Measurements from ENCODE around the gene MARK1.

DNA sequence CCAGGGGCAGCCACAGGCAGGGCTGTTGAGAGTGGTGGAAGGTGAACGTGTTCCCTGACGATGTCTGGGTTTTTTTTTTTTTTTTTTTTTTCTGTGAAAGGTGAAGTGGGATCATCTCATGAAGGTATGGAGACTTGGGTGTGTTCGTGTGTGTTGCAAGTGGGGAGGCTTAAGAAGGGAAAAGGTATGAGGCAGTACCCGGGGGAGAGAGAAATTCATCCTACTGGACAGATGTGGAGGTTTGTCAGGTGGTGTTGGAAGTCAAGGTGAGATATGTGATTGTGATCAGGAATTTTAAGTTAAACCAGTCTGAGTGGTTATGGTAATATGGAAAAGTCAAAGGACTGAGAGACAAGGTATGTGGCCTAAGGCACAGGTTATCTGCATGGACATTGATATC lies 167.5 kb downstream of the MARK1 start:
- TF ChIP-seq, protein P1, sequence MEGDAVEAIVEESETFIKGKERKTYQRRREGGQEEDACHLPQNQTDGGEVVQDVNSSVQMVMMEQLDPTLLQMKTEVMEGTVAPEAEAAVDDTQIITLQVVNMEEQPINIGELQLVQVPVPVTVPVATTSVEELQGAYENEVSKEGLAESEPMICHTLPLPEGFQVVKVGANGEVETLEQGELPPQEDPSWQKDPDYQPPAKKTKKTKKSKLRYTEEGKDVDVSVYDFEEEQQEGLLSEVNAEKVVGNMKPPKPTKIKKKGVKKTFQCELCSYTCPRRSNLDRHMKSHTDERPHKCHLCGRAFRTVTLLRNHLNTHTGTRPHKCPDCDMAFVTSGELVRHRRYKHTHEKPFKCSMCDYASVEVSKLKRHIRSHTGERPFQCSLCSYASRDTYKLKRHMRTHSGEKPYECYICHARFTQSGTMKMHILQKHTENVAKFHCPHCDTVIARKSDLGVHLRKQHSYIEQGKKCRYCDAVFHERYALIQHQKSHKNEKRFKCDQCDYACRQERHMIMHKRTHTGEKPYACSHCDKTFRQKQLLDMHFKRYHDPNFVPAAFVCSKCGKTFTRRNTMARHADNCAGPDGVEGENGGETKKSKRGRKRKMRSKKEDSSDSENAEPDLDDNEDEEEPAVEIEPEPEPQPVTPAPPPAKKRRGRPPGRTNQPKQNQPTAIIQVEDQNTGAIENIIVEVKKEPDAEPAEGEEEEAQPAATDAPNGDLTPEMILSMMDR (IDR thresholded peaks at IDR 0.05), result no peak
- TF ChIP-seq POLR2A (IDR thresholded peaks at IDR 0.05), result no peak

Data from esophagus squamous epithelium (tissue), 4 donors.